ENCODE results near the gene SCGB1A1.

DNA sequence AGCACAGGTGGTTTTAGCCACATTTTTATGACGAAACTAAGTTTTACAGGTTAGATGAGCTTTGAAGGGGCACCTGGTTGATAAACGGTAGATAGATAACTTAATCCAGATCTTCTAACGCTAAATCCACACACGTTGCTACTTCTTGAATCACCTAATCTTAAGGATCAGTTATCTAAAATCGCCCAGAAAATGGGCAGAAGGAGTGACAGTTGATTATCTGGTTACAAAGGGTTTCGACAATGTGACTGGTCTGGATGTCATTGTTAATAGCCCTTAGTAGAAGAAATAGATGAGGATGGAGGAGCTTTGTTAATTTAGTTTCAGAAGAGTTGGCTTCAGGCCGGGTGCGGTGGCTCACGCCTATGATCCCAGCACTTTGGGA, 43.7 kb downstream of the SCGB1A1 start:
- TF ChIP-seq, protein P1, sequence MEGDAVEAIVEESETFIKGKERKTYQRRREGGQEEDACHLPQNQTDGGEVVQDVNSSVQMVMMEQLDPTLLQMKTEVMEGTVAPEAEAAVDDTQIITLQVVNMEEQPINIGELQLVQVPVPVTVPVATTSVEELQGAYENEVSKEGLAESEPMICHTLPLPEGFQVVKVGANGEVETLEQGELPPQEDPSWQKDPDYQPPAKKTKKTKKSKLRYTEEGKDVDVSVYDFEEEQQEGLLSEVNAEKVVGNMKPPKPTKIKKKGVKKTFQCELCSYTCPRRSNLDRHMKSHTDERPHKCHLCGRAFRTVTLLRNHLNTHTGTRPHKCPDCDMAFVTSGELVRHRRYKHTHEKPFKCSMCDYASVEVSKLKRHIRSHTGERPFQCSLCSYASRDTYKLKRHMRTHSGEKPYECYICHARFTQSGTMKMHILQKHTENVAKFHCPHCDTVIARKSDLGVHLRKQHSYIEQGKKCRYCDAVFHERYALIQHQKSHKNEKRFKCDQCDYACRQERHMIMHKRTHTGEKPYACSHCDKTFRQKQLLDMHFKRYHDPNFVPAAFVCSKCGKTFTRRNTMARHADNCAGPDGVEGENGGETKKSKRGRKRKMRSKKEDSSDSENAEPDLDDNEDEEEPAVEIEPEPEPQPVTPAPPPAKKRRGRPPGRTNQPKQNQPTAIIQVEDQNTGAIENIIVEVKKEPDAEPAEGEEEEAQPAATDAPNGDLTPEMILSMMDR (IDR thresholded peaks at IDR 0.05; ENCODE audit: insufficient read depth, low read length) = no peak
- TF ChIP-seq, protein P2, sequence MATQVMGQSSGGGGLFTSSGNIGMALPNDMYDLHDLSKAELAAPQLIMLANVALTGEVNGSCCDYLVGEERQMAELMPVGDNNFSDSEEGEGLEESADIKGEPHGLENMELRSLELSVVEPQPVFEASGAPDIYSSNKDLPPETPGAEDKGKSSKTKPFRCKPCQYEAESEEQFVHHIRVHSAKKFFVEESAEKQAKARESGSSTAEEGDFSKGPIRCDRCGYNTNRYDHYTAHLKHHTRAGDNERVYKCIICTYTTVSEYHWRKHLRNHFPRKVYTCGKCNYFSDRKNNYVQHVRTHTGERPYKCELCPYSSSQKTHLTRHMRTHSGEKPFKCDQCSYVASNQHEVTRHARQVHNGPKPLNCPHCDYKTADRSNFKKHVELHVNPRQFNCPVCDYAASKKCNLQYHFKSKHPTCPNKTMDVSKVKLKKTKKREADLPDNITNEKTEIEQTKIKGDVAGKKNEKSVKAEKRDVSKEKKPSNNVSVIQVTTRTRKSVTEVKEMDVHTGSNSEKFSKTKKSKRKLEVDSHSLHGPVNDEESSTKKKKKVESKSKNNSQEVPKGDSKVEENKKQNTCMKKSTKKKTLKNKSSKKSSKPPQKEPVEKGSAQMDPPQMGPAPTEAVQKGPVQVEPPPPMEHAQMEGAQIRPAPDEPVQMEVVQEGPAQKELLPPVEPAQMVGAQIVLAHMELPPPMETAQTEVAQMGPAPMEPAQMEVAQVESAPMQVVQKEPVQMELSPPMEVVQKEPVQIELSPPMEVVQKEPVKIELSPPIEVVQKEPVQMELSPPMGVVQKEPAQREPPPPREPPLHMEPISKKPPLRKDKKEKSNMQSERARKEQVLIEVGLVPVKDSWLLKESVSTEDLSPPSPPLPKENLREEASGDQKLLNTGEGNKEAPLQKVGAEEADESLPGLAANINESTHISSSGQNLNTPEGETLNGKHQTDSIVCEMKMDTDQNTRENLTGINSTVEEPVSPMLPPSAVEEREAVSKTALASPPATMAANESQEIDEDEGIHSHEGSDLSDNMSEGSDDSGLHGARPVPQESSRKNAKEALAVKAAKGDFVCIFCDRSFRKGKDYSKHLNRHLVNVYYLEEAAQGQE (IDR thresholded peaks at IDR 0.05; ENCODE audit: insufficient replicate concordance, low read depth) = no peak
- TF ChIP-seq POLR2AphosphoS5 (IDR thresholded peaks at IDR 0.05; ENCODE audit: low read depth) = no peak
- TF ChIP-seq GABPA (IDR thresholded peaks at IDR 0.05; ENCODE audit: low read depth) = no peak
- TF ChIP-seq SPI1 (IDR thresholded peaks at IDR 0.05; ENCODE audit: borderline replicate concordance, low read depth) = no peak
